Aorta (tissue), 5 donors: Measurements from ENCODE around the gene UBLCP1. TPM values are rescaled to one million over a fixed set of nuclear protein-coding genes. Genes with fewer than 3 reads are reported as not detected.

Experiments
- ATAC-seq: fragments of 200-7000 bp; cut with Tn5 transposase; one replicate; pipeline ENCODE4 v1.9.1; 2022; ENCODE audit warnings: moderate library complexity; ENCODE audit not compliant: low FRiP score
- DNase-seq, 2 donors: peaks; one replicate each; pipeline ENCODE4 v3.0.0-alpha.2; 2020
- H3K27ac ChIP-seq, 2 donors: one replicate each; pipeline ENCODE4 v1.5.1; 2013; ENCODE audit warnings: low read length in 2 of 2, mild to moderate bottlenecking in 2 of 2, moderate library complexity in 2 of 2, control low read depth in 1 of 2, inconsistent platforms in 1 of 2, low read depth in 1 of 2
- H3K27me3 ChIP-seq, 2 donors: one replicate each; pipeline ENCODE4 v1.6.1; 2013; ENCODE audit warnings: control low read depth in 1 of 2, low read length in 1 of 2, mild to moderate bottlenecking in 1 of 2, moderate library complexity in 1 of 2; ENCODE audit not compliant: insufficient read depth in 2 of 2, control insufficient read depth in 1 of 2
- H3K36me3 ChIP-seq, 2 donors: one replicate each; pipeline ENCODE4 v1.6.1; 2013; ENCODE audit warnings: control low read depth in 1 of 2, low read length in 1 of 2, mild to moderate bottlenecking in 1 of 2; ENCODE audit not compliant: insufficient read depth in 2 of 2, control insufficient read depth in 1 of 2
- H3K4me1 ChIP-seq, 2 donors: one replicate each; pipeline ENCODE4 v1.6.1; 2013; ENCODE audit warnings: low read length in 2 of 2, control low read depth in 1 of 2, mild to moderate bottlenecking in 1 of 2, moderate library complexity in 1 of 2; ENCODE audit not compliant: insufficient read depth in 2 of 2, control insufficient read depth in 1 of 2
- H3K4me3 ChIP-seq, 2 donors: one replicate each; pipeline ENCODE4 v1.5.1; 2013; ENCODE audit warnings: low read length in 2 of 2, control low read depth in 1 of 2, mild to moderate bottlenecking in 1 of 2
- H3K9me3 ChIP-seq: one replicate; pipeline ENCODE4 v1.6.1; 2013; ENCODE audit warnings: mild to moderate bottlenecking, low read length; ENCODE audit not compliant: control insufficient read depth
- WGBS, 2 donors: extraction: QIAGEN DNeasy Blood & Tissue Kit; methylation state at CpG; one replicate each; pipeline ENCODE4 v1.1.7; 2013; 5-methylcytosine and 5-hydroxymethylcytosine counted together
- intact Hi-C, 2 donors: fragments of 100-400 bp; cut with DNase I; formaldehyde crosslinking; loops; one replicate each; pipeline versions ENCODE4 v1.14.2 to v1.15.0; 2022
- polyA plus RNA-seq, 2 donors: library from polyadenylated mRNA; stranded (reverse); fragments of 200-250 nt; gene quantifications; one replicate each; pipeline ENCODE4 v1.2.3, GENCODE V29; 2013
- total RNA-seq, 2 donors: library from RNA; stranded (reverse); fragmentation: NEBNext Ultra II Directional; extraction: Animal tissue kit (Norgen Biotek cat#: 25700); gene quantifications; one replicate each; pipeline ENCODE4 v1.2.1, GENCODE V29; 2021
- donor health status: healthy with polysubstance abuse.
- donor health status: Bipolar disorder and iron deficiency.
- donor health status: DM: no; HTN: no; CAD: no.
- donor health status: DM: no; HTN: no; CAD: no.
- donor health status: DM: yes; HTN: yes; CAD: no.

Gene UBLCP1
- total and polyA plus RNA-seq, 4 donors, result 17.9 to 23.5 (median 21.1) TPM

- 61% methylated on average over 4 of the region's 4 CpGs for WGBS, 2 donors
- DNase-seq, result no peak
Measured at GRCh38 chr5:159242656-159243055, 20.4 kb upstream of the UBLCP1 start.

GRCh38 chr5:159243385-159243784 lies 19.7 kb upstream of the UBLCP1 start:
- intact Hi-C loops, result no loop called here
- Histone ChIP-seq H3K4me1 (no peaks in the 10 kb centered on the region), H3K27ac (no peak overlapping the region), H3K9me3 (peaks cover 2% of the 10 kb centered on the region), H3K4me3 (no peak overlapping the region), H3K27me3 (peaks cover 0 to 1% of the 10 kb centered on the region in 2 donors), H3K36me3 (no peaks in the 10 kb centered on the region)
- ATAC-seq (no peak), DNase-seq (no peak)

More at GRCh38 chr5:159242656-159243055, 20.4 kb upstream of the UBLCP1 start:
- H3K27me3 ChIP-seq, result peaks cover 0 to 1% of the 10 kb centered on the region in 2 donors
- H3K4me1 ChIP-seq, result no peaks in the 10 kb centered on the region
- H3K4me3 ChIP-seq, result no peak overlapping the region
- intact Hi-C loops, result no loop called here
- no peak for ATAC-seq
- H3K36me3 ChIP-seq, result no peaks in the 10 kb centered on the region
- H3K9me3 ChIP-seq, result peaks cover 2% of the 10 kb centered on the region
- H3K27ac ChIP-seq, result no peak overlapping the region

GRCh38 chr5:159244163-159244562 lies 18.9 kb upstream of the UBLCP1 start:
- 50 to 56% methylated on average over 3 of the region's 3 CpGs for WGBS, 2 donors
- intact Hi-C loops, result no loop called here
- Histone ChIP-seq H3K27ac (no peak overlapping the region), H3K27me3 (peaks cover 0 to 1% of the 10 kb centered on the region in 2 donors), H3K4me3 (no peak overlapping the region), H3K9me3 (peaks cover 2% of the 10 kb centered on the region), H3K36me3 (no peaks in the 10 kb centered on the region), H3K4me1 (no peaks in the 10 kb centered on the region)
- ATAC-seq (no peak), DNase-seq (no peak)

GRCh38 chr5:159244890-159245289 lies 18.2 kb upstream of the UBLCP1 start:
- Histone ChIP-seq H3K27me3 (peaks cover 0 to 1% of the 10 kb centered on the region in 2 donors), H3K4me1 (no peaks in the 10 kb centered on the region), H3K4me3 (no peak overlapping the region), H3K36me3 (no peaks in the 10 kb centered on the region), H3K9me3 (peaks cover 2% of the 10 kb centered on the region), H3K27ac (no peak overlapping the region)
- DNase-seq (no peak), ATAC-seq (no peak)
- intact Hi-C loops, result no loop called here

GRCh38 chr5:159249158-159249557 lies 13.9 kb upstream of the UBLCP1 start:
- 63% methylated on average over 2 of the region's 2 CpGs for WGBS, 2 donors
- DNase-seq, result no peak

GRCh38 chr5:159252195-159252594 lies 10.9 kb upstream of the UBLCP1 start:
- 0 to 44% methylated on average over 1 of the region's 1 CpG for WGBS, 2 donors
- ATAC-seq (no peak), DNase-seq (no peak)
- Histone ChIP-seq H3K9me3 (no peaks in the 10 kb centered on the region), H3K27ac (no peak overlapping the region), H3K27me3 (no peaks in the 10 kb centered on the region), H3K4me1 (no peaks in the 10 kb centered on the region), H3K4me3 (no peak overlapping the region), H3K36me3 (no peaks in the 10 kb centered on the region)
- intact Hi-C loops, result no loop called here

More at GRCh38 chr5:159249158-159249557, 13.9 kb upstream of the UBLCP1 start:
- Histone ChIP-seq H3K9me3 (peaks cover 2% of the 10 kb centered on the region), H3K36me3 (no peaks in the 10 kb centered on the region), H3K4me1 (no peaks in the 10 kb centered on the region), H3K27me3 (no peaks in the 10 kb centered on the region), H3K4me3 (no peak overlapping the region), H3K27ac (no peak overlapping the region)
- intact Hi-C loops, result no loop called here
- ATAC-seq, result no peak

GRCh38 chr5:159257007-159257406 lies 6.1 kb upstream of the UBLCP1 start:
- Histone ChIP-seq H3K9me3 (no peaks in the 10 kb centered on the region), H3K4me3 (no peak overlapping the region), H3K36me3 (no peaks in the 10 kb centered on the region), H3K4me1 (no peaks in the 10 kb centered on the region), H3K27ac (no peak overlapping the region), H3K27me3 (no peaks in the 10 kb centered on the region)
- intact Hi-C loops, result no loop called here
- ATAC-seq, result no peak
- no peak for DNase-seq

GRCh38 chr5:159257629-159258283 lies 5.3 kb upstream of the UBLCP1 start:
- DNase-seq (no peak), ATAC-seq (no peak)
- intact Hi-C loops, result no loop called here
- Histone ChIP-seq H3K27me3 (no peaks in the 10 kb centered on the region), H3K27ac (no peak overlapping the region), H3K9me3 (no peaks in the 10 kb centered on the region), H3K36me3 (no peaks in the 10 kb centered on the region), H3K4me3 (no peak overlapping the region), H3K4me1 (peaks cover 0 to 1% of the 10 kb centered on the region in 2 donors)
- WGBS, 2 donors, result 64 to 70% methylated on average over 6 of the region's 6 CpGs

GRCh38 chr5:159258361-159258760 lies 4.7 kb upstream of the UBLCP1 start:
- H3K36me3 ChIP-seq, result no peaks in the 10 kb centered on the region
- 88 to 93% methylated on average over 2 of the region's 2 CpGs for WGBS, 2 donors
- peaks cover 0 to 1% of the 10 kb centered on the region in 2 donors for H3K4me1 ChIP-seq
- no peaks in the 10 kb centered on the region for H3K27me3 ChIP-seq
- no peaks in the 10 kb centered on the region for H3K9me3 ChIP-seq
- ATAC-seq (no peak), DNase-seq (no peak)
- no peak overlapping the region for H3K4me3 ChIP-seq
- no peak overlapping the region for H3K27ac ChIP-seq
- intact Hi-C loops, result no loop called here
